NB4 (cell line): ENCODE data around the gene LGALS1.

ENCODE experiments used
- DNase-seq: peaks from one replicate; pipeline ENCODE4 v3.0.0; 2010; ENCODE audit warnings: low read depth
- H3K4me3 ChIP-seq: one replicate; pipeline ENCODE4 v1.5.1; 2011; ENCODE audit warnings: mild to moderate bottlenecking, low read depth, low read length, moderate library complexity
- MYC ChIP-seq: IDR thresholded peaks from 2 replicates; pipeline ENCODE4 v1.6.1; 2011; ENCODE audit warnings: low read depth, low read length
- POLR2A ChIP-seq: IDR thresholded peaks from 2 replicates; pipeline ENCODE4 v1.6.1; 2011; ENCODE audit warnings: mild to moderate bottlenecking; ENCODE audit not compliant: insufficient read length; ENCODE audit errors: extremely low read depth
- TF ChIP-seq, protein P1 (sequence below): IDR thresholded peaks from 2 replicates; pipeline ENCODE4 v1.6.1; 2011; ENCODE audit warnings: low read depth, low read length
- TF ChIP-seq, protein P2 (sequence below): IDR thresholded peaks from one replicate; pipeline ENCODE4 v1.5.1; 2012; ENCODE audit warnings: low read depth, low read length

LGALS1 gene

DNA sequence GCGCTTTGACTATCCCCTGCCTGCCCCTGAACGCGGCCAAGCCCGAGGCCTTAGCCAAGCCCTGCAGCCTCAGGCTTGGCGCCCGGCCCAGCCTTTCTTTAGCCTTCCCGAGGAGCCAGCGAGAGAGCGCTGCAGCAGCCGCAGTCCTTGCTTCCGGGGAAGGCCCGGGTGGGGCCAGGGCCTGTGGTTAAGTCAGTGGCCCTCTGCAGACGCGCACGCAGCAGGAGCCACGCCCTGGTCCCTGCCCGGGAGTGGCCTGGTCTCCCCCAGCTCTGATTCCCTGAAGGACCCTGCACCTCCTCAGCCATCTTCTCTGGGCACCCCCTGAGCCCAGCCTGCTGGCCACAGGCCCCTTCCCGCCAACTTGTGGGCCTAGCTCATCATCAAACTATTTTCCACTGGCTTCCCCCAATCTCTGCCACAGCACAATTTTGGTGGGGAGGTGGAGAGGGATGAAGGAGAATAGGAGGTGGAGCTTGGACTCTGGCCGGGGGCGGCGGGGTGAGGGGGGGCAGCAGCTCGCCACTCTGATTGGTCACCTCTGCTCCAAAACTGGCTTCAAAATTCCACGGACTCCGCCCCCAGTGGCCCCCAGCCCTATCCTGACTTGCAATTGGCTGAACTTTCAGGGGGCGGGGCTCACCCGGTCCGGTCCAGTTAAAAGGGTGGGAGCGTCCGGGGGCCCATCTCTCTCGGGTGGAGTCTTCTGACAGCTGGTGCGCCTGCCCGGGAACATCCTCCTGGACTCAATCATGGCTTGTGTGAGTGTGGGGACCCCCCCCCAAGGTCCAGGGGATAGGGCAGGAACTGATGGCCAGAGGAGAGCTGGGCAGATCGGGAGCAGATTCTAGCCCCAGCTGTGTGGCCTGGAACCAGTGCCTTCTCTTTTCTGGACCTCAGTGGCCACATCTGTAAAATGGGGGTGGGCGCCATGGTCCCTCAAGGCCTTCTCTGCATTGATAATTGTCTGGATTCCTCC lies at the start of gene LGALS1:
LGALS1 (plus strand) TSS at position 686 of the 979 bp plus-strand sequence; CDS start at position 753, 67 bp downstream.
- DNase-seq = peak; percentile 94
- peak within 1 kb of the TSS; percentile 85 for H3K4me3 ChIP-seq
- TF ChIP-seq MYC (no peak), POLR2A (no peak)
- TF ChIP-seq, protein P1, sequence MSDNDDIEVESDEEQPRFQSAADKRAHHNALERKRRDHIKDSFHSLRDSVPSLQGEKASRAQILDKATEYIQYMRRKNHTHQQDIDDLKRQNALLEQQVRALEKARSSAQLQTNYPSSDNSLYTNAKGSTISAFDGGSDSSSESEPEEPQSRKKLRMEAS = no peak
- TF ChIP-seq, protein P2, sequence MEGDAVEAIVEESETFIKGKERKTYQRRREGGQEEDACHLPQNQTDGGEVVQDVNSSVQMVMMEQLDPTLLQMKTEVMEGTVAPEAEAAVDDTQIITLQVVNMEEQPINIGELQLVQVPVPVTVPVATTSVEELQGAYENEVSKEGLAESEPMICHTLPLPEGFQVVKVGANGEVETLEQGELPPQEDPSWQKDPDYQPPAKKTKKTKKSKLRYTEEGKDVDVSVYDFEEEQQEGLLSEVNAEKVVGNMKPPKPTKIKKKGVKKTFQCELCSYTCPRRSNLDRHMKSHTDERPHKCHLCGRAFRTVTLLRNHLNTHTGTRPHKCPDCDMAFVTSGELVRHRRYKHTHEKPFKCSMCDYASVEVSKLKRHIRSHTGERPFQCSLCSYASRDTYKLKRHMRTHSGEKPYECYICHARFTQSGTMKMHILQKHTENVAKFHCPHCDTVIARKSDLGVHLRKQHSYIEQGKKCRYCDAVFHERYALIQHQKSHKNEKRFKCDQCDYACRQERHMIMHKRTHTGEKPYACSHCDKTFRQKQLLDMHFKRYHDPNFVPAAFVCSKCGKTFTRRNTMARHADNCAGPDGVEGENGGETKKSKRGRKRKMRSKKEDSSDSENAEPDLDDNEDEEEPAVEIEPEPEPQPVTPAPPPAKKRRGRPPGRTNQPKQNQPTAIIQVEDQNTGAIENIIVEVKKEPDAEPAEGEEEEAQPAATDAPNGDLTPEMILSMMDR = no peak

DNA sequence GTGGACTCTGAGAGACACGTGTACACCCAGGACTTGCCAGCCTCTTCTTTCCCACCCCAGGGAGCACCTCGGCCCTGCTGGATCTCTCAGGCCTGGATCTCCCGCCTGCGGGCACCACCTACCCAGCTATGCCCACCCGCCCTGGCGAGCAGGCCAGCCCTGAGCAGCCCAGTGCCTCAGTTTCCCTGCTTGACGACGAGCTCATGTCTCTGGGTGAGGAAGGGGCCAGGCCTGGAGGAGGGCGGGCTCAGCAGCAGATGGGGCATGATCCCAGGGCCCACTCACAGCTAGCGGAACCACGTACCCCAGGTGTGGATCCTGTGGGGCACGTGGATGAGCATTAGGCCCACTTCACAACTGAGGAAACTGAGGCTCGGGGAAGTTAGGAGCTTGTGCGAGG lies 49.7 kb upstream of the LGALS1 start:
- TF ChIP-seq MYC (no peak), POLR2A (no peak)
- TF ChIP-seq, protein P1 = no peak
- TF ChIP-seq, protein P2 = no peak
- H3K4me3 ChIP-seq = no peak overlapping the region
- DNase-seq = no peak

DNA sequence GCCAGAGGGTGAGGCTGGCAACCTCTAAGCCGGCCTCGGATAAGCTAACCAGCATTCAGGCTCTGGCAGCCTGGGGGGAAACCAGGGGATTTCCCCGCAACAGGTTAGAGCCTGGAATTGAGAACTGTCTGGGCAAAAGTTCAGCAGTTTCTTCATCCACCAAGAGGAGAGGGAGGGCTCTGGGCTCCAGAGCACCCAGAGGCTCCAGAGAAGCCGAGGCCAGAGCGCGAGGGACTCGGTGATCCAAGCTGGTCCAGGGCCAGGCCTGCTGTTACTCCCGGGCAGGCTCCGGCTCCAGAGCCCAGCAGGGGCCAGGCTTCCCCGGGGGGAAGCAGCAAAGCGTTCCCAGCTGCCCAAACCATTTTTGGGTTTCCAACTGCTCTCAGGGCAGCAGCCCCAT lies 49.3 kb upstream of the LGALS1 start:
- no peak overlapping the region for H3K4me3 ChIP-seq
- TF ChIP-seq, protein P1 = no peak
- TF ChIP-seq MYC (no peak), POLR2A (no peak)
- TF ChIP-seq, protein P2 = no peak
- DNase-seq = no peak

DNA sequence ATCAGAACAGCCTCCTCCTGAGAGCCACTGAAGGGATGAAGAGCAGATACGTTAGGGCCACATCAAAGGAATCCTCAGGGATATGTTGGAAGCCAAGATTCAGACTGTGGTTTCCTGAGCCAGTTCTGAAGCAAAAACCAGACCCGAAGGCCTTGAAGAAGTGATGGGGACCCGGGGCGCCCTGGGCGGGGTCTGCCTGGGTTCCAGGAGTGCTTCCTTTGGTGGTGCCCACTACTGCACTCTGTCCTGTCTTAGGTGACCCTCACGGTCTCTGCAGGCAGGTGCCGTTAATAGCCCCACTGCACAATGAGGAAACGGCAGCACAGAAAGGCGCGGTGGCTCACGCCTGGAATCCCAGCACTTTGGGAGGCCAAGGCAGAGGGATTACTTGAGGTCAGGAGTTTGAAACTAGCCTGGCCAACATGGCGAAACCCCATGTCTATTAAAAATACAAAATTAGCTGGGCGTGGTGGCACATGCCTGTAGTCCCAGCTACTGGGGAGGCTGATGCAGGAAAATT lies 48.8 kb upstream of the LGALS1 start:
- no peak for DNase-seq
- H3K4me3 ChIP-seq = no peak overlapping the region

DNA sequence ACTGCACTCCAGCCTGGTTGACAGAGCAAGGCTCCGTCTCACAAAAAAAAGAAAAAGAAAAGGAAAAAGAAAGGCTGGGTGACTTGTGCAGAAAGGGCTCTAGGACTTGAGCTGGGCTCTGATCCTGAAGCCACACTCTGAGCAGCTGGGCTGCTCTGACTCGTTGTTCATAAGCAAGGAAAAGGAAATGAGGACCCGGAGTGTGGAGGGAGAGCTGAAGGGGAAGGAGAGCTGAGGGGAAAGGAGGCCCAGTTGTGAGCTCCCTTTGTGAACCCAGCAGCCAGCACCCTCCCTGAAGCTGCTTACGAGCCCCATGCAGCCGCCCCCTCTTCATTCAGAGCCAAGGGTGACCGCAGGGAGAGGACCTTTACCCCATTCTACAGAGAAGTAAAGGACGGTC lies 48.3 kb upstream of the LGALS1 start:
- DNase-seq = peak; percentile 34
- TF ChIP-seq POLR2A = no peak
- TF ChIP-seq, protein P2 = no peak
- TF ChIP-seq, protein P1 = no peak
- no peak for TF ChIP-seq MYC
- no peak overlapping the region for H3K4me3 ChIP-seq

More for the DNA sequence above, 48.8 kb upstream of the LGALS1 start:
- TF ChIP-seq MYC = no peak
- TF ChIP-seq, protein P2 = no peak
- TF ChIP-seq, protein P1 = no peak
- no peak for TF ChIP-seq POLR2A
